ENCODE measurements around the gene MIPEP. TPM values are rescaled to one million over a fixed set of nuclear protein-coding genes. Genes with fewer than 3 reads are reported as not detected.

Gene MIPEP
- total RNA-seq, 1 donor from 2014 or later = 49.7 TPM

DNA sequence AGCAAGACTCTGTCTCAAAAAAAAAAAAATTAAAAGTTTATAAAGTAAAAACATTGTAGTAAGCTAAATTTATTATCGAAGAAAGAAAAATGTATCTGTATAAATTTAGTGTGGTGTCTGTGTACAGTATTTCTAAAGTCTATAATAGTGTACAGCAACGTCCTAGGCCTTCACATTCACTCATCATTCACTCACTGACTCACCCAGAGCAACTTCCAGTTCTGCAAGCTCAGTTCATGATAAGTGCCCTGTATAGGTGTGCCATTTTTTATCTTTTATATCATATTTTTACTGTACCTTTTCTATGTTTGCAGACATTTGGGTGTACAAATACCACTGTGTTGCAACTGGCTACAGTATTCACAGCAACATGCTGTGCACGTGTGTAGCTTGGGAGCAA lies 200.9 kb downstream of the MIPEP start:
- no peak for DNase-seq
- H3K4me1 ChIP-seq = no peaks in the 10 kb centered on the region
- intact Hi-C loops (cut with micrococcal nuclease) = no loop called here
- no peak overlapping the region for H3K27ac ChIP-seq (replicated peaks)
- no peak overlapping the region for H3K4me3 ChIP-seq
- no peaks in the 10 kb centered on the region for H3K36me3 ChIP-seq
- no peaks in the 10 kb centered on the region for H3K27me3 ChIP-seq (ENCODE audit: low read depth)
- peaks cover 21% of the 10 kb centered on the region for H3K9me3 ChIP-seq (replicated peaks)
- TF ChIP-seq, protein P1, sequence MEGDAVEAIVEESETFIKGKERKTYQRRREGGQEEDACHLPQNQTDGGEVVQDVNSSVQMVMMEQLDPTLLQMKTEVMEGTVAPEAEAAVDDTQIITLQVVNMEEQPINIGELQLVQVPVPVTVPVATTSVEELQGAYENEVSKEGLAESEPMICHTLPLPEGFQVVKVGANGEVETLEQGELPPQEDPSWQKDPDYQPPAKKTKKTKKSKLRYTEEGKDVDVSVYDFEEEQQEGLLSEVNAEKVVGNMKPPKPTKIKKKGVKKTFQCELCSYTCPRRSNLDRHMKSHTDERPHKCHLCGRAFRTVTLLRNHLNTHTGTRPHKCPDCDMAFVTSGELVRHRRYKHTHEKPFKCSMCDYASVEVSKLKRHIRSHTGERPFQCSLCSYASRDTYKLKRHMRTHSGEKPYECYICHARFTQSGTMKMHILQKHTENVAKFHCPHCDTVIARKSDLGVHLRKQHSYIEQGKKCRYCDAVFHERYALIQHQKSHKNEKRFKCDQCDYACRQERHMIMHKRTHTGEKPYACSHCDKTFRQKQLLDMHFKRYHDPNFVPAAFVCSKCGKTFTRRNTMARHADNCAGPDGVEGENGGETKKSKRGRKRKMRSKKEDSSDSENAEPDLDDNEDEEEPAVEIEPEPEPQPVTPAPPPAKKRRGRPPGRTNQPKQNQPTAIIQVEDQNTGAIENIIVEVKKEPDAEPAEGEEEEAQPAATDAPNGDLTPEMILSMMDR (IDR thresholded peaks at IDR 0.05; ENCODE audit: borderline replicate concordance) = no peak

- Histone ChIP-seq H3K4me1 (no peaks in the 10 kb centered on the region), H3K27ac (replicated peaks) (no peak overlapping the region), H3K9me3 (replicated peaks) (peaks cover 21% of the 10 kb centered on the region), H3K4me3 (no peak overlapping the region), H3K27me3 (ENCODE audit: low read depth) (no peaks in the 10 kb centered on the region), H3K36me3 (no peaks in the 10 kb centered on the region)
- no peak for DNase-seq
- TF ChIP-seq, protein P1 (IDR thresholded peaks at IDR 0.05; ENCODE audit: borderline replicate concordance) = no peak
- intact Hi-C loops (cut with micrococcal nuclease) = no loop called here
Measured at GRCh38 chr13:23687614-23688013, 201.6 kb downstream of the MIPEP start.

GRCh38 chr13:23686948-23687347 lies 202.3 kb downstream of the MIPEP start:
- intact Hi-C loops (cut with micrococcal nuclease) = no loop called here
- no peak for DNase-seq
- peaks cover 21% of the 10 kb centered on the region for H3K9me3 ChIP-seq (replicated peaks)
- H3K36me3 ChIP-seq = no peaks in the 10 kb centered on the region
- no peak overlapping the region for H3K27ac ChIP-seq (replicated peaks)
- no peak overlapping the region for H3K4me3 ChIP-seq
- H3K27me3 ChIP-seq (ENCODE audit: low read depth) = no peaks in the 10 kb centered on the region
- TF ChIP-seq, protein P1 (IDR thresholded peaks at IDR 0.05; ENCODE audit: borderline replicate concordance) = no peak
- H3K4me1 ChIP-seq = no peaks in the 10 kb centered on the region

GRCh38 chr13:23685416-23685815 lies 203.8 kb downstream of the MIPEP start:
- Histone ChIP-seq H3K27me3 (ENCODE audit: low read depth) (no peaks in the 10 kb centered on the region), H3K4me3 (no peak overlapping the region), H3K36me3 (no peaks in the 10 kb centered on the region), H3K27ac (replicated peaks) (no peak overlapping the region), H3K9me3 (replicated peaks) (peaks cover 21% of the 10 kb centered on the region), H3K4me1 (no peaks in the 10 kb centered on the region)
- TF ChIP-seq, protein P1 (IDR thresholded peaks at IDR 0.05; ENCODE audit: borderline replicate concordance) = no peak
- intact Hi-C loops (cut with micrococcal nuclease) = no loop called here
- no peak for DNase-seq

- DNase-seq = no peak
- TF ChIP-seq, protein P1 (IDR thresholded peaks at IDR 0.05; ENCODE audit: borderline replicate concordance) = no peak
- H3K4me3 ChIP-seq = no peak overlapping the region
- H3K27me3 ChIP-seq (ENCODE audit: low read depth) = no peaks in the 10 kb centered on the region
- no peak overlapping the region for H3K27ac ChIP-seq (replicated peaks)
- H3K9me3 ChIP-seq (replicated peaks) = peaks cover 21% of the 10 kb centered on the region
- no peaks in the 10 kb centered on the region for H3K4me1 ChIP-seq
- intact Hi-C loops (cut with micrococcal nuclease) = no loop called here
- no peaks in the 10 kb centered on the region for H3K36me3 ChIP-seq
Measured at GRCh38 chr13:23684647-23685046, 204.6 kb downstream of the MIPEP start.

DNA sequence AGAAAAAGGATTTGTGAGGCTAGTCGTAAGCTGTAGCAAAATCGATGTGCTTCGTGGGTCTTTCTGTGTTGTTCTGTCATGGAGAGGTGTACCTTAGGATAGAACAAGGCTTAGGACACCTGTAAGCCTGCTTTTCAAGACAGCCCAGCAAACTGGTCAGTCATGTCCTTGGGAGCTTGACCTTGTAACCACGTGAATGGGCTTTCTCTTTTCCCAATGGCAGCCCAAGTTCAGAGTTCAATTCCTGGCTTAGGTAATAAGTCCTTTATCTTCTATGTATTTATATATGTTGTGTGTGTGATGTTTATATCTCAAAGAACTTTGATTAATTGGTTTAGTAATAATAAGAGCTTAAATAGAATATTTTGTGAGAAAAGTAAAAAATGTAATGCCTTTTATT lies 206.1 kb downstream of the MIPEP start:
- TF ChIP-seq, protein P1 (IDR thresholded peaks at IDR 0.05; ENCODE audit: borderline replicate concordance) = no peak
- no peak for DNase-seq
- intact Hi-C loops (cut with micrococcal nuclease) = no loop called here
- H3K27me3 ChIP-seq (ENCODE audit: low read depth) = no peaks in the 10 kb centered on the region
- H3K4me3 ChIP-seq = no peak overlapping the region
- H3K36me3 ChIP-seq = no peaks in the 10 kb centered on the region
- no peak overlapping the region for H3K27ac ChIP-seq (replicated peaks)
- peaks cover 21% of the 10 kb centered on the region for H3K9me3 ChIP-seq (replicated peaks)
- H3K4me1 ChIP-seq = no peaks in the 10 kb centered on the region

Data from left ventricle myocardium inferior (tissue), 1 donor.